Activated CD8-positive, alpha-beta memory T cell treated with anti-CD3 and anti-CD28 coated beads, Interleukin-2, amount 50 U/mL, for 48 hours (primary cell): ENCODE data around the gene PRR30.
"Not testable (repeated sequence)": the region's sequence is repeated elsewhere in the genome, so short reads cannot be mapped to it uniquely, and the experiment has no call there.

Source experiments
- DNase-seq: peaks from one replicate; pipeline ENCODE4 v3.0.0-alpha.2; 2020

Gene PRR30

DNA sequence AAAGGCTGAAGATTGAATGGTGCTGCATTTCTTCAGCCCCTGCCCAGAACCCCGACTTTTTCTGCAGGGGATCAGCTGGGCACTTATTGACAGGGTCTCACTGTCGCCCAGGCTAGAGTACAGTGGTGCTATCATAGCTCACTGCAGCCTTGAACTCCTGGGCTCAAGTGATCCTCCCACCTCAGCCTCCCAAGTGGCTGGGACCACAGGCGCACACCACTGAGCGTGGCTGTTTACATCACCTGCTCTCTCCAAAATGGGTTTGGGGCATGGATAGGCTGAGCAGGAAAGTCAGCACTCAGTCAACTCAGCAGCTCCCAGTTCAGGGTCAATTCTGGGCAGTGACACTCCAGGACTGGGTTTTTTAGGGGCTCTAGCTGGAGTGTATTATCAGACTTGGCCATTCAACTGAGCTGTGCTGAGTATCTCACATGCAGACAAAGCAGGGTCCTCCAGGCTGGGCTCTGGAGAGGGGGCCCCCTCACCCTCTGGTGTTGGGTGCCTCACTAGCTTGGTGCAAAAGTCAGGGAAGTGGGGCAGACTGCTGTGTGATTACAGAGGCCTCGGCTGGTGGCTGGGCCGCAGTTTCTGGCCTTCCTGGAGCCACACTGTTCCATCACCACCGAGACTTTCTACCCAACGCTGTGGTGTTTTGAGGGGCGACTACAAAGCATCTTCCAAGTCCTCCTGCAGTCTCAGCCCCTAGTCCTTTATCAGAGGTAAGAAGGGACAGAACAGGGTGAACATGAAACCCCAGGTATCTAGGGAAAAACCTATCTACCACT is 11.1 kb downstream of the PRR30 start:
- no peak for DNase-seq

DNA sequence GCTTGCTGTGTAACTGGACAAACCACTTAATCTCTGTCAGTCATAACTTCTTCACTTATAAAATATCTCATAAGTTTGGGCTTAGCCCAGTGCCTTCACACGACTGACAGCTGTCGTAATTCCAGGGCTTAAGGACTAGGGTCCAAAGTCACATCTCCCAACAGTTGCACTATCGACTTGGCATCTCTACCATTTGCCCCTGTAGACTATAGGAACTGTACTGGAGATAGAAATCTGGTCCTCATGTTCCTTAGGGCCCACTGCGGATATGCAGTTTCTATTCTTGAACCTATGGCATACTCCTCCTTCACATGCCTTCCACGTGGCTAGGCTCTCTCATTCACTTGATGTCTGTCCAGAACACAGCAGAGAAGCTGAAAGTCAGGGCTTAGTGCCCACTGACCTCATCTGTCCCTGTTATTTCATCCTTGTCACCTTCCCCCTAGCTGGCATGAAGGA is 12.9 kb downstream of the PRR30 start:
- DNase-seq, result no peak

DNA sequence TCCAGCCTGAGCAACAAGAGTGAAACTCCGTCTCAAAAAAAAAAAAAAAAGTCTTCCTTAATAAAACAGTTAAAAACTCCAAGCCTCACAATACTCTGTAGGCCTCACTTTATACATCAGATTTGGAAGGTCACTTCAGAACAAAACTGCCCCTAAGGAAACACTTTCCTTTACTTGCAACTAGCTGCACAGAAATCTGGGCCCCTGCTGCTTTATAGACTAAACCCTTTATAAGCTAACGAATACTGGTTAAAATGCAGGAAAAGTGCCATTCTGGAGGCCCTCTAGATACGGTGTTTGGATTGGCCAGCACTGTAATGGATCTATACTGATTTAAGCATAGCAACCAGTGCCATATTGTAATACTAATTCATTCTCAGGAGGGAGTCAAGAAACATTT is 14.1 kb downstream of the PRR30 start:
- DNase-seq, result no peak

DNA sequence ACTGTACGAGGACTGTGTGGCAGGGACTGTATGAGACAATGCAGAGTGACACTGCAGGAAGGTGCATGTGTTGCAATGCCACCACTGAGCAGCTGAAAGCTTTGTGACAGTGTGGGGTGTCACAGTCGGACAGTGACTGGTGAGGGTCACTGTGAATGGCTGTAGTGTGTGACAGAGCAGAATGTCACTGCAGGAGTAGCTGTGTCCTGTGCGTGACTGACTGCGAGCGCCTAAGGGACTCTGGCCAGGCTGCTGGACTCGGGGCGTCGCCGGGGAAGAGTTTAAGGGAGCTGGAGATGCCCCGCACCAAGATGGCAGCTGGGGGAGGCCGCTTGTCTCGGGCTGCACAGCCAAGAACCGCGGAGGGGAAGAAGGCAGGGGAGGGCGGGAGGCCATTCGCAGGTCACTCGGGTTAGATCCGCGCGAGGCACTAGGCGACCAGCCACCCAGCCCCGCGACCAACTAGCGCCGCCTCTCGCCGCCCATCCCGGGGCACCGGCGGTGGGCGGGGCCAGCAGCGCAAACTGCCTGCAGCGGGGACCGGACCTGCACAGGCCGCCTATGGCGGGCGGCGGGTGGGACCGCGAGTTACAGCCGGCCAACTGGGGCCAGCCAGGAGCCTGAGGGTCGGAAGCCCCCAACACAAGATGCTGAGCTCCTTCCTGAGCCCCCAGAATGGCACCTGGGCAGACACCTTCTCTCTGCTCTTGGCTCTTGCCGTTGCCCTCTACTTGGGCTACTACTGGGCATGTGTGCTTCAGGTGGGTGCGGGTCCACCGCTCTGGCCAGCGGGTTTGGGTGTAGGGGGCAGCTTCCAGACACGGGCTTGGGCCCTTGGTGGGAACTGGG is 15.7 kb downstream of the PRR30 start, which contains the start of gene ABHD1:
Gene ABHD1 (plus strand): TSS at position 514 of the 849 bp plus-strand sequence. CDS start 134 bp downstream, at position 648.
- peak; percentile 83 for DNase-seq

DNA sequence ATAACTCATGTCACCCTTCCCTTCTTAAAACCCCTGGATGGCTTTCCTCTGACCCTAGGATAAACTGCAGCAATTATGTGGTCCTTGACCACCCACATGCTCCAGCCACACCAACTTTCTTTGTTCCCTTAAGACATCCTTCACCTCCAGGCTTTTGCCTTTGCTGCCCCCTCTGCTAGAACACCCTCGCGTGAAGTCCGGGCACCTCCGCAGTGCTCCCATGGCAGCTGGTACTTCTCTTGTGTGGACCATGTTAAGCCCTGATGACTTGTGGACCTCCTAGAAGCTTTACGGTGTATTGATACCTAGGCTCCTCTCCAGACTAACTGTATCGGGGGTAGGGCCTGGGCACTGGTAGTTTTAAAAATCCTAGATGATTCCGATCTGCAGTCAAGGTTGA is 16.4 kb downstream of the PRR30 start:
- no peak for DNase-seq

DNA sequence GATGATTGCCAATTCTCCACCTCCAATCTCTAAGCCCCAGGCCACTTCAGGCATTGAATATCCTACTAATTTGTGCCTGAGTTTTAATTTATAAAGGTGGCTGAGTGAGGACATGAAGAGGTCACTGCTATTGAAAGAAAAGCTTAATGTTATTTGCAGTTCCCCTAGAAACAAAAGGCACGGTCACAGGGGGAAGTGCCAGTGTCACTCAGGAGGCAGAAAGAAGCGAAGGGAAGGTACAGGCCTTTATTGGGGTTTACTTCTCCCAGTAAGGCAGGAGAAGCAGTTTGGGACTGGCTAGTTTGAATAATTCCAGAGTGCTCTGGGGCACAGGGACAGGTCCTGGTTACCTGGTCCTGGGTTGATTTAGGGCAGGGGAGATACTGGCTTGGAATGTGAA is 17.3 kb downstream of the PRR30 start:
- no peak for DNase-seq

DNA sequence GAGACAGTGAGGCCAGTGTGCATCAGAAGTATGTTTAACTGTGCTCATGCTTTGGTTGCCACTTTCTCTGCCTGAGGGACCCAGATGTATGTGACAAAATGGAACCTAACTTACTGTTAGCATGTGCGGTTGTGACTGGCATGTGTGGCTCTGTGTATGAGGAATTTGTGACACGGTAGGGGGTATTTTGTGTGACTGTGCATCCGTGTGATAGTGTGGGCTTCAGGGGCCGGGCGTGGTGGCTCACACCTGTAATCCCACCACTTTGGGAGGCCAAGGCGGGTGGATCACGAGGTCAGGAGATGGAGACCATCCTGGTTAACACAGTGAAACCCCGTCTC is 19.9 kb downstream of the PRR30 start:
- not testable (repeated sequence) for DNase-seq

DNA sequence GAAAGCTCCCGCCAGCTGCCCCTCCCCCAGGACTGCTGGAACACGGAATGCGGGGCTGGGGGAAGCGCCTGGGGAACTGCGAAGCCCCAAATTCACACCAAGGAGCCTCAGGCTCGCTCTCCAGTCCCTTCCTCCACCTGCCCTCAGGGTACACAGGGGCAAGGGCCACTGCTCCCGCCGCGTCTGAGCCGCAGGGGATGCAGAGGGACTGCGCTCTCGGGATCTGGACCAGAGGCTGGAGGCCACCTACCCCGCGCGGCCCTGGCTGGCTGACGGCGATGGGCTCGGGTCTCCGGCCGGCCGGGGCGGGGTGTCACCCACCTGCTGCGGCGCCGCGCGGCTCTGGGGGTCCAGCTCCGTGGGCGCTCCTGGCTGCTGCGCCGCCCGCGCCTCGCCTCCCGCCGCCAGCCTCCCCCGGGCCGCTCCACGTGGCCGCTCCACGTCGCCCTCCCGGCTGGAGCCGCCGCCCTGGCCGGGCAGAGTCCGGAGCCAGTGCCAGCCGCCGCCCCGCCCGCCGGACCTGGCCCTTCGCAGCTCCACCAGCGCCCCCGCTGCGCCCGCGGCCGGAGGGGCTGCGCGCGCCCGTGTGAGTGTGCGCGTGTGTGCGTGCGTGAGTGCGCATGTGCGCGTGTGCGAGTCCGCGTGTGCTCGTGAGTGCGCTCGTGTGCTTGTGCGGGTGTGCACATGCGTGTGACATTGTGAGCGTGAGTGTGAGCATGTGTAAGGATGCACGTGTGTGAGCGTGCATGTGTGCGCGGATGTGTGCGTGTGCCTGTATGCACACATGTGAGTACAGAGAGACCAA is 20.5 kb downstream of the PRR30 start, which contains the start of gene CGREF1:
Gene CGREF1 (minus strand): TSS at position 604 of the 805 bp plus-strand sequence. CDS start 14,762 bp downstream, outside the sequence.
- peak; percentile 67 for DNase-seq

DNA sequence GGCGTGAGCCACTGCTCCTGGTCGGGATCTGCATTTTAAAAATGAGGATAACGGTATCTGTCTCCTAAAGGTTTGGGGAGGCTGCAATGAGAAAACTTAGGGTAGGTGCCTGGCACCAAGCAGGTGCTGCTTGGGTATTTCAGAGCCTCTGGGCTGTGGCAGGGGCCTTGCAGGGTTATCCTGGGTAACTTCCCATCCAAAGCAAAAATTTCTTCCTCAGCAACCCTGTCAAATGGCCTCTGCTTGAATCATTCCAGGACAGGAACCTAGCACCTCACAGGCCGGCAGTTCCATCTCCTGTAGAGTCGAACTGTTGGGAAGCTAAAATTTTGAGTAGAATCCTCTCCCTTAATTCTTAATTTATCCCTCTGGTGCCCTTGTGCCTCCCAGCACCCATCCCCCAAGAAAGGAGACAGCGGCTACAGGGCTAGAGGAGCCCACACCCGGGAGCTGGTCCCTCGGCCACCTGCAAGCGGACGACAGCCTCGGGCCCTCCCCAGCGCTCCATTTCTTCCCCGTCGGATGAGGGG is 21.1 kb downstream of the PRR30 start:
- DNase-seq, result no peak

DNA sequence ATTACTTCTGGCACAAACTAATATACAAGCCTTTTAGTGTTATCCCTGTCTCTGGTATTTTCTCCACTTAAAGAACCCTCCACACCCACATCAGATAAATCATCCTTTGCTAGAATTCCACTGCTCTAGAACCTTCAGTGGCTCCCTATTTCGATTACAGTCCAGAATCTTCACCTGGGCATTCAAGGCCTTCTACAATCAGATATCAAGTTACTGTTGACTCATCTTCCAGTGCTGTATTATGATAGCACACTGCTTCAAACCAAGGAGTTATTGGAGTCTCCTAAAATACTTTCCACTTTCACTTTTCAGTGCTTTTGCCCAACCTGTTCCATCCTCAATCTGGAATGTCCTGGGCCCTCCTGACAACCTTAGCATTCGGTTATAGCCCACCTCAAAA is 23.7 kb downstream of the PRR30 start:
- DNase-seq, result no peak

DNA sequence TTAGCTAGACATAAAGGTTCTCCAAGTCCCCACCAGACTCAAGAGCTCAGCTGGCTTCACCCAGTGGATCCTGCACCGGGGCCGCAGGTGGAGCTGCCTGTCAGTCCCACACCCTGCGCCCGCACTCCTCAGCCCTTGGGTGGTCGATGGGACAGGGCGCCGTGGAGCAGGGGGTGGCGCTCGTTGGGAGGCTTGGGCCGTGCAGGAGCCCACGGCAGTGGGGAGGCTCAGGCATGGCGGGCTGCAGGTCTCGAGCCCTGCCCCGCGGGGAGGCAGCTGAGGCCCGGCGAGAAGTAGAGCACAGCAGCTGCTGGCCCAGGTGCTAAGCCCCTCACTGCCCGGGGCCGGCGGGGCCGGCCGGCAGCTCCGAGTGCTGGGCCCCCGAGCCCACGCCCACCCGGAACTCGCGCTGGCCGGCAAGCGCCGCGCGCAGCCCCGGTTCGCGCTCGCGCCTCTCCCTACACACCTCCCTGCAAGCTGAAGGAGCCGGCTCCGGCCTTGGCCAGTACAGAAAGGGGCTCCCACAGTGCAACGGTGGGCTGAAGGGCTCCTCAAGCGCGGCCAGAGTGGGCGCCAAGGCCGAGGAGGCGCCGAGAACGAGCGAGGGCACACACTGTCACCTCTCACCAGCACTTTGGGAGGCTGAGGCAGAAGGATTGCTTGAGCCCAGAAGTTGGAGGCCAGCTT is 27.7 kb downstream of the PRR30 start:
- not testable (repeated sequence) for DNase-seq

DNA sequence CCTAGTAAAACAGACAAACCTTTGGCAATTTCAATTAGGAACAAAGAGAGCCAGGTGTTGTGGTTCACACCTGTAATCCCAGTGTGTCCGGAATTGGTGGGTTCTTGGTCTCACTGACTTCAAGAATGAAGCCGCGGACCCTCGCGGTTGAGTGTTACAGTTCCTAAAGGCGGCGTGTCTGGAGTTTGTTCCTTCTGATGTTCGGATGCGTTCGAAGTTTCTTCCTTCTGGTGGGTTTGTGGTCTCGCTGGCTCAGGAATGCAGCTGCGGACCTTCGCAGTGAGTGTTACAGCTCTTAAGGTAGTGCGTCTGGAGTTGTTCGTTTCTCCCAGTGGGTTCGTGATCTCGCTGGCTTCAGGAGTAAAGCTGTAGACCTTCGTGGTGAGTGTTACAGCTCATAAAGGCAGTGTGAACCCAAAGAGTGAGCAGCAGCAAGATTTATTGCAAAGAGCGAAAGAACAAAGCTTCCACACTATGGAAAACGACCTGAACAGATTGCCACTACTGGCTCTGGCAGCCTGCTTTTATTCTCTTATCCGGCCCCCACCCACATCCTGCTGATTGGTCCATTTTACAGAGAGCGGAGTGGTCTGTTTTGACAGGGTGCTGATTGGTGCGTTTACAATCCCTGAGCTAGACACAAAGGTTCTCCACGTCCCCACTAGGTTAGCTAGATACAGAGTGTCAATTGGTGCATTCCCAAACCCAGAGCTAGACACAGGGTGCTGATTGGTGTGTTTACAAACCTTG is 28.4 kb downstream of the PRR30 start:
- DNase-seq, result not testable (repeated sequence)

DNA sequence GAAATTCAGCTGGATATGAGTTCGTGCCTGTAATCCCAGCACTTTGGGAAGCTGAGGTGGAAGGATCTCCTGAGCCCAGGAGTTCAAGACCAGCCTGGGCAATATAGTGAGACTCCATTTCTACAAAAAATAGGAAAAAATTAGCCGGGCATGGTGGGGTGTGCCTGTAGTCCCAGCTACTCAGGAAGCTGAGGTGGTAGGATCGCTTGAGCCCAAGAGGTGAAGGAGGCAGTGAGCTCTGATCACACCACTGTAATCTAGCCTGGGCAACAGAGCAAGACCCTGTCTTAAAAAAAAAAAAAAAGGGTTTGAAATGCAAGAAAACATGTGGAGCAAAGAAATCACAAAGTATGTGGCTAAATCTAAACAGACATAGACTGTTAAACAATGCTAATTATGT is 30.1 kb downstream of the PRR30 start:
- DNase-seq, result no peak

DNA sequence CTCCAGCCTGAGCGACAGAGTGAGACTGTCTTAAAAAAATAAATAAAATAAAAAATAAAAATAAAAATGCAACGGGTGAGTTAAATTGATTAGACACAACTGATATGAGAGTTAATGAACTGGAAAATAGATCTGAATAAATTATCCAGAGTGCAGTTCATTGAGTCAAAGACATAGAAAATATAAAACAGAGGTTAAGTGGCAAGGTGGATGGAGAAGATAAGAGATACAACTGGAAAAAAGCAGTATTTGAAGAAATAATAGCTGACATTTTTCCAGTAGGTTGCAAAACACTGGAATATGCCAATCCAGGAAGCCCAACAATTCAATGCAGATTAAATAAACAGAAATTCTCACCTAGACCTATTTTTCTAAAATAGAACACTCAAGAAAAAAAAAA is 31.0 kb downstream of the PRR30 start:
- no peak for DNase-seq

DNA sequence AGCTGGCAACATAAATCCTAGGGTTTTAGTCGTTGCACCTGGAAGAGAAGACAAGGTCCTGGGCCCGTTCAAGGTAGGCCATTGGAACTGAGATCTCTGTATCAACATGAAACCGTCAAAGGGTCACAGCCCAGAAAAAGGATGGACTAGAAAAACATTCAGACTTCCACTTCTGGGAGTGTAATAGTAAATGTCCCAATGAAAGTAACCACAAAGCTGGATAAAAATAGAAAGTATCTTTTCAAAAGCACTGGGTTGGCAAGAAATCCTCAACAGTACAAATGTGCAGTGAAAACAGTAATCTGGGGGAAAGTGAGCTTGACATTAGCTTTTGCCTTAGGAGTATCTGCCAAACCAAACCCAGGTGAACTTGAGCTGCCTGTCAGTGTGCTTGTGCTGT is 33.2 kb downstream of the PRR30 start:
- no peak for DNase-seq

DNA sequence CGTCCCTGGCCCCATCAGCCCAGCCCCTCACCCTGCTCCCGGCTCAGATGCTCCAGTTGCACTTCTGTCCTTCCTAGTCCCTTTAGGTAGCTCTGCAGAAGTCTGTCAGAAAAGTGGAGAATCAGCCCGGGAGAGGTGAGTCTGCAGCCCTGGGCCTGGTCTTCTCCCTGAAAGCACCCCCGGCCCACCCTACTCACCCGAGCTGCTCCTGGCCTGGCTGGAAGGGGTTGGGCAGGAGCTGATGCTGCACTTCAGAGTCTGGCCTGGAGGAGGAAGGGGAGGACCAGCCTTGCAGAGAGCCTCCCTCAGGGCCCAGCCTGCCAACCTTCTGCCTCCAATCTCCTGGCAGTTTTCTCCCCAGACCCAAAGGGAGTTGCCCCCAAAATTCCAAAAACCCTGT is 36.9 kb downstream of the PRR30 start:
- no peak for DNase-seq

DNA sequence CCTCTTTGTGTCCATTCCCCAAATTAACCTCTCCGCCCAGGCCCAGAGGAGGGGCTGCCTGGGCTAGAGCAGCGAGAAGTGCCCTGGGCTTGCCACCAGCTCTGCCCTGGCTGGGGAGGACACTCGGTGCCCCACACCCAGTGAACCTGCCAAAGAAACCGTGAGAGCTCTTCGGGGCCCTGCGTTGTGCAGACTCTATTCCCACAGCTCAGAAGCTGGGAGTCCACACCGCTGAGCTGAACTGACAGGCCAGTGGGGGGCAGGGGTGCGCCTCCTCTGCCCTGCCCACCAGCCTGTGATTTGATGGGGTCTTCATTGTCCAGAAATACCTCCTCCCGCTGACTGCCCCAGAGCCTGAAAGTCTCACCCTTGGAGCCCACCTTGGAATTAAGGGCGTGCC is 39.2 kb downstream of the PRR30 start:
- DNase-seq, result no peak

DNA sequence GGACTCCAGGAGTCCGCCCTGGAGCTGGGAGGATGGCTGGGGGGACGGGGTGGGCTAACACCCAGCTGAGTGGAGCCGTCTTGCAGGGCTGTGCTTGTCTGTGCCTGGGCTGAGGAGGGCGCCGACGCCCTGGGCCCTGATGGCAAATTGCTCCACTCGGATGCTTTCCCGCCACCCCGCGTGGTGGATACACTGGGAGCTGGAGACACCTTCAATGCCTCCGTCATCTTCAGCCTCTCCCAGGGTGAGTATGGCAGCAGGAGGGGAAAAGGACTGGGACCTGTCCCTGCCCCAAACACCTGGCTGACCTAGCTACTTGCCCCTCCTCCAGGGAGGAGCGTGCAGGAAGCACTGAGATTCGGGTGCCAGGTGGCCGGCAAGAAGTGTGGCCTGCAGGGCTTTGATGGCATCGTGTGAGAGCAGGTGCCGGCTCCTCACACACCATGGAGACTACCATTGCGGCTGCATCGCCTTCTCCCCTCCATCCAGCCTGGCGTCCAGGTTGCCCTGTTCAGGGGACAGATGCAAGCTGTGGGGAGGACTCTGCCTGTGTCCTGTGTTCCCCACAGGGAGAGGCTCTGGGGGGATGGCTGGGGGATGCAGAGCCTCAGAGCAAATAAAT is 39.8 kb downstream of the PRR30 start:
- no peak for DNase-seq

DNA sequence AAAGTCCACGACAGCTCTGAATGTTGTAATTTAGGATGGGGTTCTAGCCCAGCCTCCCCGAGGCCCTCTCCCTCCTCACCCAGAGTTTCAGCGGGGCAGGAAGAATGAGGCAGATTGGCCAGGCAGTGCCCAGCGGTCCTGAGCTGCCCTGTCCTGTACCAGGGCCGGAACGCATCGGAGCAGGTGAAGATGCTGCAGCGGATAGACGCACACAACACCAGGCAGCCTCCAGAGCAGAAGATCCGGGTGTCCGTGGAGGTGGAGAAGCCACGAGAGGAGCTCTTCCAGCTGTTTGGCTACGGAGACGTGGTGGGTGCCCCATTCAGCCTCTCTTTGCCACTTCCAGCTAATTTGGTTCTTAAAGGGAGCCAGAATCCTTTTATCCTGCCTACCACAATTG is 41.9 kb downstream of the PRR30 start:
- DNase-seq, result no peak

DNA sequence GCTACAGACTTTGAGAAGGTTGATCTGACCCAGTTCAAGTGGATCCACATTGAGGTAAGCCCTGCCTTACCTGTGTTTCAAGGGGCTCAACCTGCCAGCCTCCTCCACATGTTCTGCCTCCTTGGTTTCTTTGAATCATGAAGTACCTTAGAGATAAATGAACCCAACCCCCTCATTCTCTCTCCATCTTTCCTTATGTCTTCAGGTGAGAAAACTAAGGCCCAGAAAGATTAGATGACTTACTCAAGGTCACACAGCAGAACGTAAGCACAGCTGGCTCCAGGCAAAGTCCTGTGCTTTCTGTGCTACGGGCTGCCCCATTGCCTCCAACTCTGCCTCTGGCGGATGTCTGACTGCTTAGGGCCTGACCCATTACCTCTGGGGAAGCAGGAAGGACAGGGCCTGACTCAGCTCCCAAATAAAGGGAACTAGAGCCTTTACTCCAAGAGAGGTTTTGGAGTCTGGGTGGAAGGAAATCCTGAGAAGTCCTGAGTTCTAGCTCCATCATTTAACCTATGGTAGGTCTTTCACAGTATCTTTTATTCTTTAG is 42.4 kb downstream of the PRR30 start:
- DNase-seq, result no peak
